ENCODE data around the gene MAML2. TPM values are rescaled to one million over a fixed set of nuclear protein-coding genes. Genes with fewer than 3 reads are reported as not detected.

Gene MAML2
- total RNA-seq, 1 experiment from 2014 or later = 2.9 TPM

GRCh38 chr11:95930948-95931347 lies 412.0 kb downstream of the MAML2 start:
- Histone ChIP-seq H3K27ac (ENCODE audit: low read length) (no peak overlapping the region), H3K4me3 (ENCODE audit: low read depth in 2 of 2, low read length in 2 of 2) (no peak overlapping the region), H3K9me3 (ENCODE audit: control insufficient read depth, insufficient read depth, low read depth, low read length) (peaks cover 7% of the 10 kb centered on the region; the same call in 1 of the 2 replicates), H3K4me1 (ENCODE audit: control insufficient read depth, insufficient read depth, low read length) (peaks cover 7% of the 10 kb centered on the region; the same call in 1 of the 2 replicates), H3K36me3 (ENCODE audit: control insufficient read depth, insufficient read depth, low read length) (no peaks in the 10 kb centered on the region), H3K27me3 (ENCODE audit: control insufficient read depth, insufficient read depth, low read length) (no peaks in the 10 kb centered on the region)
- in situ Hi-C loops (cut with HindIII; ENCODE audit: low pct_unique_long_range_greater_than_20kb, low sequenced_read_pairs) (no loop called here), intact Hi-C loops (cut with micrococcal nuclease; ENCODE audit: unreplicated experiment) (no loop called here)
- no peak for TF ChIP-seq SIN3A (IDR thresholded peaks at IDR 0.05; ENCODE audit: borderline replicate concordance, insufficient read depth, low read depth, low read length)
- no peak for TF ChIP-seq CTCF (IDR thresholded peaks at IDR 0.05)
- TF ChIP-seq, protein P1, sequence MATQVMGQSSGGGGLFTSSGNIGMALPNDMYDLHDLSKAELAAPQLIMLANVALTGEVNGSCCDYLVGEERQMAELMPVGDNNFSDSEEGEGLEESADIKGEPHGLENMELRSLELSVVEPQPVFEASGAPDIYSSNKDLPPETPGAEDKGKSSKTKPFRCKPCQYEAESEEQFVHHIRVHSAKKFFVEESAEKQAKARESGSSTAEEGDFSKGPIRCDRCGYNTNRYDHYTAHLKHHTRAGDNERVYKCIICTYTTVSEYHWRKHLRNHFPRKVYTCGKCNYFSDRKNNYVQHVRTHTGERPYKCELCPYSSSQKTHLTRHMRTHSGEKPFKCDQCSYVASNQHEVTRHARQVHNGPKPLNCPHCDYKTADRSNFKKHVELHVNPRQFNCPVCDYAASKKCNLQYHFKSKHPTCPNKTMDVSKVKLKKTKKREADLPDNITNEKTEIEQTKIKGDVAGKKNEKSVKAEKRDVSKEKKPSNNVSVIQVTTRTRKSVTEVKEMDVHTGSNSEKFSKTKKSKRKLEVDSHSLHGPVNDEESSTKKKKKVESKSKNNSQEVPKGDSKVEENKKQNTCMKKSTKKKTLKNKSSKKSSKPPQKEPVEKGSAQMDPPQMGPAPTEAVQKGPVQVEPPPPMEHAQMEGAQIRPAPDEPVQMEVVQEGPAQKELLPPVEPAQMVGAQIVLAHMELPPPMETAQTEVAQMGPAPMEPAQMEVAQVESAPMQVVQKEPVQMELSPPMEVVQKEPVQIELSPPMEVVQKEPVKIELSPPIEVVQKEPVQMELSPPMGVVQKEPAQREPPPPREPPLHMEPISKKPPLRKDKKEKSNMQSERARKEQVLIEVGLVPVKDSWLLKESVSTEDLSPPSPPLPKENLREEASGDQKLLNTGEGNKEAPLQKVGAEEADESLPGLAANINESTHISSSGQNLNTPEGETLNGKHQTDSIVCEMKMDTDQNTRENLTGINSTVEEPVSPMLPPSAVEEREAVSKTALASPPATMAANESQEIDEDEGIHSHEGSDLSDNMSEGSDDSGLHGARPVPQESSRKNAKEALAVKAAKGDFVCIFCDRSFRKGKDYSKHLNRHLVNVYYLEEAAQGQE (IDR thresholded peaks at IDR 0.05; ENCODE audit: insufficient read depth in 1 of 2, low read depth in 2 of 2, low read length in 1 of 2) = no peak
- no peak for TF ChIP-seq POLR2AphosphoS5 (IDR thresholded peaks at IDR 0.05; ENCODE audit: low read depth, low read length)
- no peak for TF ChIP-seq TCF7L2 (IDR thresholded peaks at IDR 0.05; ENCODE audit: low read depth, low read length)
- ChIA-PET POLR2A (no interaction called here), CTCF (no interaction called here)
- BruUV-seq (replicated peaks) = no TSS peak
- no peak for DNase-seq (ENCODE audit: low read depth, low spot score)
- no peak for ATAC-seq

GRCh38 chr11:95926726-95927125 lies 416.3 kb downstream of the MAML2 start:
- ChIA-PET CTCF (interaction anchor here (0.7 kb wide), 1 partner anchor 47 kb away, joined by 3 read pairs; no protein-coding TSS in a partner anchor), POLR2A (no interaction called here)
- in situ Hi-C loops (cut with HindIII; ENCODE audit: low pct_unique_long_range_greater_than_20kb, low sequenced_read_pairs) (no loop called here), intact Hi-C loops (cut with micrococcal nuclease; ENCODE audit: unreplicated experiment) (loop anchor here (10.0 kb wide), 1 partner anchor 418 kb away; the partner anchor contains the start of gene MAML2)
- H3K4me1 ChIP-seq (ENCODE audit: control insufficient read depth, insufficient read depth, low read length) = peaks cover 29% of the 10 kb centered on the region
- no peaks in the 10 kb centered on the region; the same call in 1 of the 2 replicates for H3K36me3 ChIP-seq (ENCODE audit: control insufficient read depth, insufficient read depth, low read length)
- TF ChIP-seq SIN3A (IDR thresholded peaks at IDR 0.05; ENCODE audit: borderline replicate concordance, insufficient read depth, low read depth, low read length) (no peak), POLR2AphosphoS5 (IDR thresholded peaks at IDR 0.05; ENCODE audit: low read depth, low read length) (peak; percentile 75; the same call in 1 of the 2 replicates), CTCF (IDR thresholded peaks at IDR 0.05) (no peak), TCF7L2 (IDR thresholded peaks at IDR 0.05; ENCODE audit: low read depth, low read length) (peak; percentile 87)
- TF ChIP-seq, protein P1 (IDR thresholded peaks at IDR 0.05; ENCODE audit: insufficient read depth in 1 of 2, low read depth in 2 of 2, low read length in 1 of 2) = peak in 1 of 2 experiments; percentile 45; a peak in 1 of 4 replicates
- H3K4me3 ChIP-seq (ENCODE audit: low read depth in 2 of 2, low read length in 2 of 2) = no peak overlapping the region
- no peak for DNase-seq (ENCODE audit: low read depth, low spot score)
- no TSS peak for BruUV-seq (replicated peaks)
- peak; percentile 59 for ATAC-seq
- H3K27ac ChIP-seq (ENCODE audit: low read length) = no peak overlapping the region
- H3K27me3 ChIP-seq (ENCODE audit: control insufficient read depth, insufficient read depth, low read length) = no peaks in the 10 kb centered on the region
- H3K9me3 ChIP-seq (ENCODE audit: control insufficient read depth, insufficient read depth, low read depth, low read length) = peaks cover 3% of the 10 kb centered on the region; the same call in 1 of the 2 replicates

Measured in Panc1 (cell line).